A673 (cell line): ENCODE data around the gene PGAM1.

Experiments
- CTCF ChIP-seq: fragments of 300-800, 200-600 bp; sonication (generic); conservative IDR thresholded peaks from 2 replicates; pipeline ENCODE4 v1.5.1; 2017; ENCODE audit warnings: low read depth, mild to moderate bottlenecking, antibody characterized with exemption, low read length, moderate library complexity, mixed read lengths
- EZH2 ChIP-seq: fragments of 200-600 bp; sonication (generic); IDR thresholded peaks from 2 replicates; pipeline ENCODE4 v1.6.1; 2017; ENCODE audit warnings: borderline replicate concordance, low read depth, mild to moderate bottlenecking, mixed read lengths, antibody characterized with exemption, low read length; ENCODE audit not compliant: poor library complexity, severe bottlenecking

GRCh38 chr10:97396056-97396455, 29.9 kb upstream of the PGAM1 start:
- no peak for TF ChIP-seq CTCF
- no peak for TF ChIP-seq EZH2
